GM21515 (cell line): ENCODE results near the gene EPHB6.

Experiments
- ATAC-seq: cut with Tn5 transposase; IDR thresholded peaks from one replicate; pipeline ENCODE4 v1.9.1; 2021; ENCODE audit not compliant: unreplicated experiment

Gene EPHB6

GRCh38 chr7:142854372-142855113 lies at the start of gene EPHB6:
TSS of gene EPHB6 (plus strand) at chr7:142855076. CDS start at chr7:142863228, 8,152 bp downstream.
- peak; percentile 58 for ATAC-seq

- ATAC-seq, result no peak
Observed at GRCh38 chr7:142805350-142806021, 49.4 kb upstream of the EPHB6 start.

- ATAC-seq, result no peak
Observed at GRCh38 chr7:142806022-142806356, 48.9 kb upstream of the EPHB6 start.

- ATAC-seq, result no peak
Observed at GRCh38 chr7:142806957-142807356, 47.9 kb upstream of the EPHB6 start.

GRCh38 chr7:142807855-142808460 lies 46.9 kb upstream of the EPHB6 start:
- ATAC-seq, result no peak

- ATAC-seq, result peak; percentile 34
Observed at GRCh38 chr7:142808461-142808801, 46.4 kb upstream of the EPHB6 start.

- ATAC-seq, result peak; percentile 93
Observed at GRCh38 chr7:142808802-142809583, 45.9 kb upstream of the EPHB6 start.

- no peak for ATAC-seq
Observed at GRCh38 chr7:142809671-142810070, 45.2 kb upstream of the EPHB6 start.

GRCh38 chr7:142811154-142811737 lies 43.6 kb upstream of the EPHB6 start:
- ATAC-seq, result no peak

GRCh38 chr7:142812437-142813215 lies 42.2 kb upstream of the EPHB6 start:
- no peak for ATAC-seq

- ATAC-seq, result no peak
Observed at GRCh38 chr7:142813226-142813625, 41.6 kb upstream of the EPHB6 start.

GRCh38 chr7:142813699-142814098 lies 41.2 kb upstream of the EPHB6 start:
- no peak for ATAC-seq

GRCh38 chr7:142814451-142814850 lies 40.4 kb upstream of the EPHB6 start:
- ATAC-seq, result no peak

GRCh38 chr7:142815134-142815533 lies 39.7 kb upstream of the EPHB6 start:
- no peak for ATAC-seq

GRCh38 chr7:142817506-142817905 lies 37.4 kb upstream of the EPHB6 start:
- ATAC-seq, result no peak

GRCh38 chr7:142819530-142819929 lies 35.3 kb upstream of the EPHB6 start:
- no peak for ATAC-seq

GRCh38 chr7:142822714-142823113 lies 32.2 kb upstream of the EPHB6 start:
- ATAC-seq, result no peak

- ATAC-seq, result no peak
Observed at GRCh38 chr7:142827951-142828500, 26.9 kb upstream of the EPHB6 start.

GRCh38 chr7:142832417-142832816 lies 22.5 kb upstream of the EPHB6 start:
- no peak for ATAC-seq
